SK-N-SH treated with all-trans-retinoic acid at 6 μM for 48 hours (cell line): Measurements from ENCODE around the gene HPRT1.
A peak's percentile ranks its signal among the peaks of the same experiment; 100 is the strongest.

Source experiments
- ATAC-seq: fragments of 200-7000 bp; cut with Tn5 transposase; 3 replicates; pipeline ENCODE4 v1.9.1; 2020; ENCODE audit warnings: mild to moderate bottlenecking, moderate library complexity
- ARNTL ChIP-seq: fragments of 450-650 bp; formaldehyde crosslinking; IDR thresholded peaks from 2 replicates; pipeline ENCODE4 v1.5.0; 2020; ENCODE audit warnings: low read depth, mild to moderate bottlenecking, moderate library complexity, borderline replicate concordance
- BACH2 ChIP-seq: fragments of 250-450 bp; sonication (Bioruptor Pico); IDR thresholded peaks from 2 replicates; pipeline ENCODE4 v1.9.0; 2021; ENCODE audit warnings: mild to moderate bottlenecking, borderline replicate concordance
- CSDC2 ChIP-seq: fragments of 250-450 bp; sonication (Bioruptor Pico); IDR thresholded peaks from 2 replicates; pipeline ENCODE4 v1.5.0; 2020; ENCODE audit warnings: mild to moderate bottlenecking, moderate library complexity
- ESRRG ChIP-seq: fragments of 250-450 bp; sonication (Bioruptor Pico); IDR thresholded peaks from 2 replicates; pipeline ENCODE4 v1.6.1; 2021; ENCODE audit warnings: mild to moderate bottlenecking
- GLIS3 ChIP-seq: fragments of 250-450 bp; sonication (Bioruptor Pico); IDR thresholded peaks from 2 replicates; pipeline ENCODE4 v1.5.0; 2020; ENCODE audit warnings: mild to moderate bottlenecking, moderate library complexity
- ISL1 ChIP-seq: fragments of 250-450 bp; sonication (Bioruptor Pico); IDR thresholded peaks from 2 replicates; pipeline ENCODE4 v2.1.2; 2022; ENCODE audit warnings: mild to moderate bottlenecking, moderate library complexity
- OSR1 ChIP-seq: fragments of 250-450 bp; sonication (Bioruptor Pico); IDR thresholded peaks from 2 replicates; pipeline ENCODE4 v1.8.0; 2022; ENCODE audit warnings: moderate library complexity, mild to moderate bottlenecking, inconsistent platforms
- PPARA ChIP-seq: fragments of 250-450 bp; sonication (Bioruptor Pico); IDR thresholded peaks from 2 replicates; pipeline ENCODE4 v1.5.0; 2020; ENCODE audit warnings: mild to moderate bottlenecking, borderline replicate concordance
- RARB ChIP-seq: fragments of 250-450 bp; sonication (Bioruptor Pico); IDR thresholded peaks from 2 replicates; pipeline ENCODE4 v1.8.0; 2021; ENCODE audit warnings: mild to moderate bottlenecking, moderate library complexity
- SNAI2 ChIP-seq: fragments of 250-450 bp; sonication (Bioruptor Pico); IDR thresholded peaks from 2 replicates; pipeline ENCODE4 v1.5.0; 2020; ENCODE audit warnings: mild to moderate bottlenecking, moderate library complexity
- TCF4 ChIP-seq: fragments of 250-450 bp; sonication (Bioruptor Pico); IDR thresholded peaks from 2 replicates; pipeline ENCODE4 v1.8.0; 2021; ENCODE audit warnings: mild to moderate bottlenecking, moderate library complexity, borderline replicate concordance
- TOX ChIP-seq: fragments of 250-450 bp; sonication (Bioruptor Pico); IDR thresholded peaks from 2 replicates; pipeline ENCODE4 v1.8.0; 2021; ENCODE audit warnings: mild to moderate bottlenecking, moderate library complexity, borderline replicate concordance
- ZC3H10 ChIP-seq: fragments of 250-450 bp; sonication (Bioruptor Pico); IDR thresholded peaks from 2 replicates; pipeline ENCODE4 v1.5.1; 2021; ENCODE audit warnings: mild to moderate bottlenecking, moderate library complexity
- ZFP3 ChIP-seq: fragments of 250-450 bp; sonication (Bioruptor Pico); IDR thresholded peaks from 2 replicates; pipeline ENCODE4 v1.5.0; 2020; ENCODE audit warnings: mild to moderate bottlenecking, moderate library complexity
- ZNF70 ChIP-seq: fragments of 450-650 bp; formaldehyde crosslinking; IDR thresholded peaks from 2 replicates; pipeline ENCODE4 v1.5.0; 2020; ENCODE audit warnings: mild to moderate bottlenecking, moderate library complexity
- ZNF8 ChIP-seq: fragments of 450-650 bp; formaldehyde crosslinking; IDR thresholded peaks from 2 replicates; pipeline ENCODE4 v1.5.0; 2020; ENCODE audit warnings: mild to moderate bottlenecking, moderate library complexity
- TF ChIP-seq, protein P1 (sequence below): fragments of 250-450 bp; sonication (Bioruptor Pico); IDR thresholded peaks from 2 replicates; pipeline ENCODE4 v1.5.1; 2020; ENCODE audit warnings: low read depth, mild to moderate bottlenecking, moderate library complexity
- TF ChIP-seq, protein P2 (sequence below): fragments of 250-450 bp; sonication (Bioruptor Pico); IDR thresholded peaks from 2 replicates; pipeline ENCODE4 v1.5.1; 2021; ENCODE audit warnings: mild to moderate bottlenecking, moderate library complexity
- TF ChIP-seq, protein P3 (sequence below): fragments of 250-450 bp; sonication (Bioruptor Pico); IDR thresholded peaks from 2 replicates; pipeline ENCODE4 v1.8.0; 2020; ENCODE audit warnings: mild to moderate bottlenecking, moderate library complexity, borderline replicate concordance
- TF ChIP-seq, protein P4 (sequence below): fragments of 250-450 bp; sonication (Bioruptor Pico); IDR thresholded peaks from 2 replicates; pipeline ENCODE4 v1.8.0; 2021; ENCODE audit warnings: low read depth, mild to moderate bottlenecking, moderate library complexity, borderline replicate concordance
- TF ChIP-seq, protein P5 (sequence below): fragments of 250-450 bp; sonication (Bioruptor Pico); IDR thresholded peaks from 2 replicates; pipeline ENCODE4 v1.5.0; 2020; ENCODE audit warnings: mild to moderate bottlenecking, moderate library complexity

The HPRT1 gene

DNA sequence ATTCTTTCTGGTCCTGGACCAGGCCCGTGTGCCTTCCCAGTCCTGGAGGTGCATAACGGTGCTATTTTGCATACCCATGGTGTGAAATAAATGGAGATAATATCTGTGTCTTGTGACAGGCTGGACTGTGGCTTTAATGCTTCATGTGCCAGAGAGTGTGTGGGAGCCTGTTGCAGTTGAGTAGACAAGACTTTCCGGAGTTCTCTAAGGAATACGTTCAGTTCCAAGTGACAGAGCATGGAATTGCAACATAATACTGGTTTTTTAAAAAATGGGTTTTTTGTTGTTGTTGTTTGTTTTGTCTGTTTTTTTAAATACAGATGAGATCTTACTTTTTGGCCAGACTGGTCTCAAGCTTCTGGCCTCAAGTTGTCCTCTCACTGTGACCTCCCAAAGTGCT is 74.0 kb downstream of the HPRT1 start:
- ATAC-seq = no peak
- TF ChIP-seq OSR1 (CRISPR knock-in tag) (no peak), ARNTL (CRISPR knock-in tag) (no peak), ZNF70 (CRISPR knock-in tag) (no peak), TCF4 (no peak), TOX (no peak), RARB (CRISPR knock-in tag) (no peak), BACH2 (no peak), ISL1 (CRISPR knock-in tag) (no peak), ESRRG (no peak), CSDC2 (CRISPR knock-in tag) (no peak), ZC3H10 (CRISPR knock-in tag) (no peak)
- TF ChIP-seq, protein P1, sequence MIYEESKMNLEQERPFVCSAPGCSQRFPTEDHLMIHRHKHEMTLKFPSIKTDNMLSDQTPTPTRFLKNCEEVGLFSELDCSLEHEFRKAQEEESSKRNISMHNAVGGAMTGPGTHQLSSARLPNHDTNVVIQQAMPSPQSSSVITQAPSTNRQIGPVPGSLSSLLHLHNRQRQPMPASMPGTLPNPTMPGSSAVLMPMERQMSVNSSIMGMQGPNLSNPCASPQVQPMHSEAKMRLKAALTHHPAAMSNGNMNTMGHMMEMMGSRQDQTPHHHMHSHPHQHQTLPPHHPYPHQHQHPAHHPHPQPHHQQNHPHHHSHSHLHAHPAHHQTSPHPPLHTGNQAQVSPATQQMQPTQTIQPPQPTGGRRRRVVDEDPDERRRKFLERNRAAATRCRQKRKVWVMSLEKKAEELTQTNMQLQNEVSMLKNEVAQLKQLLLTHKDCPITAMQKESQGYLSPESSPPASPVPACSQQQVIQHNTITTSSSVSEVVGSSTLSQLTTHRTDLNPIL (CRISPR knock-in tag) = no peak
- TF ChIP-seq, protein P2, sequence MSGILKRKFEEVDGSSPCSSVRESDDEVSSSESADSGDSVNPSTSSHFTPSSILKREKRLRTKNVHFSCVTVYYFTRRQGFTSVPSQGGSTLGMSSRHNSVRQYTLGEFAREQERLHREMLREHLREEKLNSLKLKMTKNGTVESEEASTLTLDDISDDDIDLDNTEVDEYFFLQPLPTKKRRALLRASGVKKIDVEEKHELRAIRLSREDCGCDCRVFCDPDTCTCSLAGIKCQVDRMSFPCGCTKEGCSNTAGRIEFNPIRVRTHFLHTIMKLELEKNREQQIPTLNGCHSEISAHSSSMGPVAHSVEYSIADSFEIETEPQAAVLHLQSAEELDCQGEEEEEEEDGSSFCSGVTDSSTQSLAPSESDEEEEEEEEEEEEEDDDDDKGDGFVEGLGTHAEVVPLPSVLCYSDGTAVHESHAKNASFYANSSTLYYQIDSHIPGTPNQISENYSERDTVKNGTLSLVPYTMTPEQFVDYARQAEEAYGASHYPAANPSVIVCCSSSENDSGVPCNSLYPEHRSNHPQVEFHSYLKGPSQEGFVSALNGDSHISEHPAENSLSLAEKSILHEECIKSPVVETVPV = no peak

DNA sequence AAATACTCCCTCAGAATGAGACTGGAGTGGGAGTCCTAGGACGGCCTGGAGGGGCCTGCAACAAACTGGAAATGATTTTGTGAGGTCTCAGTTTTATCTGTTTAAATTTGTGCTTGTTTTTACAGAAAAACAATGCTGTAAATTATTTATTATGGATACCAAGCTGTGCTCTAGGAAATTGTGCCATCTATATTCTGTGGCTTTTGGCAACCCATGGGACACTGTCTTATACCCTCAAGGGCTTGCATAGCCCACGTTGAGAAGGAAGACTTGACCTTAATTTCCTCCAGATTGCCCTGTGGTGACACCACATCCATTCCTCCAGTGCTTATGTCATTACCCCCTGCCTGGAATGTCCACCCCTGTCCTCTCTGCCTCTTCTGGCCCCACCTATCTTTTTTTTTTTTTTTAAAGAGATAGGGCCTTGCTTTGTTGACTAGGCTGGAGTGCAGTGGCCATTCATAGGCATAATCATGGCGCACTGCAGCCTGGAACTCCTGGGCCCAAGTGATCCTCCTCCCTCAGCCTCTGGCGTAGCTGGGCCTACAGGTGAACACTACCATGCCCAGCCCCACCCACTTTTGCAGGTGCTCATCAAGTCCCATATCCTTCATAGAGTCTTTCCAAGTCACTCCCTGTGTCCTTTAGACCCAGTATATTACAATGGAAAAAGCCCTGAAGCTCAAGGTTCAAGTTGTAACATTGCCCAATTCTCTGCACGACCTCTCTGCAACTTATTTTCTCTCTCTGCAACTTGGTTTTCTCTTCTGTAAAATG is 77.4 kb downstream of the HPRT1 start:
- TF ChIP-seq ZNF70 (CRISPR knock-in tag) = no peak
- TF ChIP-seq, protein P3, sequence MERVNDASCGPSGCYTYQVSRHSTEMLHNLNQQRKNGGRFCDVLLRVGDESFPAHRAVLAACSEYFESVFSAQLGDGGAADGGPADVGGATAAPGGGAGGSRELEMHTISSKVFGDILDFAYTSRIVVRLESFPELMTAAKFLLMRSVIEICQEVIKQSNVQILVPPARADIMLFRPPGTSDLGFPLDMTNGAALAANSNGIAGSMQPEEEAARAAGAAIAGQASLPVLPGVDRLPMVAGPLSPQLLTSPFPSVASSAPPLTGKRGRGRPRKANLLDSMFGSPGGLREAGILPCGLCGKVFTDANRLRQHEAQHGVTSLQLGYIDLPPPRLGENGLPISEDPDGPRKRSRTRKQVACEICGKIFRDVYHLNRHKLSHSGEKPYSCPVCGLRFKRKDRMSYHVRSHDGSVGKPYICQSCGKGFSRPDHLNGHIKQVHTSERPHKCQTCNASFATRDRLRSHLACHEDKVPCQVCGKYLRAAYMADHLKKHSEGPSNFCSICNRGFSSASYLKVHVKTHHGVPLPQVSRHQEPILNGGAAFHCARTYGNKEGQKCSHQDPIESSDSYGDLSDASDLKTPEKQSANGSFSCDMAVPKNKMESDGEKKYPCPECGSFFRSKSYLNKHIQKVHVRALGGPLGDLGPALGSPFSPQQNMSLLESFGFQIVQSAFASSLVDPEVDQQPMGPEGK (CRISPR knock-in tag) = no peak
- TF ChIP-seq, protein P2 = no peak
- no peak for TF ChIP-seq RARB (CRISPR knock-in tag)
- no peak for TF ChIP-seq ARNTL (CRISPR knock-in tag)
- no peak for TF ChIP-seq CSDC2 (CRISPR knock-in tag)
- TF ChIP-seq TOX = no peak
- TF ChIP-seq SNAI2 (CRISPR knock-in tag) = no peak
- TF ChIP-seq ISL1 (CRISPR knock-in tag) = no peak
- peak; percentile 33 for ATAC-seq

DNA sequence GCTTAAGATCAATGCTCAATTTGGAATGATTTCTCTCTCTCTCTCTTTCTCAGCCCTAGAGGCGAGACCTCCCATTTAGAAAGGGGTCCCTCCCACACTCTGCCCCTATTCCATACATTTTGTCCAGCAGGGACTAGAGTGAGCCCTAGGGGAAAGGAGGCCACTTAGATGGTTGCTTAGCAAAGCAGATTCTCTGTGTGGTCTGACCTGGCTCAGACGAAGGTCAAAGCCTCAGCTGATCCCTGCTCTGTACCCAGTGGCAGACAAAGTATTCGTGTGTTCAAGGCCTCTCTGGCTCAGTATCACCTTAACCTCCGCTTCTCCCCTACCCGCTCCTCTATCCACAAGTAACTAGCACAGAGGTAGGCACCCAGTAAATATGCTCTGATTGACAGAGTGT is 78.4 kb downstream of the HPRT1 start:
- peak; percentile 1; the same call in 1 of the 3 replicates for ATAC-seq
- TF ChIP-seq, protein P3 (CRISPR knock-in tag) = no peak
- TF ChIP-seq ZNF8 = no peak
- TF ChIP-seq, protein P4, sequence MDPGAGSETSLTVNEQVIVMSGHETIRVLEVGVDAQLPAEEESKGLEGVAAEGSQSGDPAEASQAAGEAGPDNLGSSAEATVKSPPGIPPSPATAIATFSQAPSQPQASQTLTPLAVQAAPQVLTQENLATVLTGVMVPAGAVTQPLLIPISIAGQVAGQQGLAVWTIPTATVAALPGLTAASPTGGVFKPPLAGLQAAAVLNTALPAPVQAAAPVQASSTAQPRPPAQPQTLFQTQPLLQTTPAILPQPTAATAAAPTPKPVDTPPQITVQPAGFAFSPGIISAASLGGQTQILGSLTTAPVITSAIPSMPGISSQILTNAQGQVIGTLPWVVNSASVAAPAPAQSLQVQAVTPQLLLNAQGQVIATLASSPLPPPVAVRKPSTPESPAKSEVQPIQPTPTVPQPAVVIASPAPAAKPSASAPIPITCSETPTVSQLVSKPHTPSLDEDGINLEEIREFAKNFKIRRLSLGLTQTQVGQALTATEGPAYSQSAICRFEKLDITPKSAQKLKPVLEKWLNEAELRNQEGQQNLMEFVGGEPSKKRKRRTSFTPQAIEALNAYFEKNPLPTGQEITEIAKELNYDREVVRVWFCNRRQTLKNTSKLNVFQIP (CRISPR knock-in tag) = no peak
- no peak for TF ChIP-seq BACH2
- TF ChIP-seq ISL1 (CRISPR knock-in tag) = no peak

DNA sequence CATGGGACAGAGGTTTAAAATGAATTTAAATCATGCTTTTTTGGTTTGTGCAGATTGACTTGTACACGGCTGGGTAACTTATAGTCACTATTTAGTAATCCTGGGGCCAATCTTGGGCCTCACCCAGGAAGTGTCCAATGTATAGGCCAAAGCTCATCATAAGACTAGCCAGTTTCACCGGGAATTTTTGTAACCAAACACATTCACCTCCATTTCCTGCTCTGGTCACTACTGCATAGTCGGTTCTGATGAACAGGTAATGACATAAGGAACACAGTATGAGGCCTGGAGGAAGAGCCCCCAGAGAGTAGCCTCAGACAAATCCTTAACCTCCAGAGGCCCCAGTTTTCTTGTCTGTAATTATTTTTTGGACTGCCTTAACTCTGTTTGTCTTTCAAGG is 81.9 kb downstream of the HPRT1 start:
- ATAC-seq = peak; percentile 8
- TF ChIP-seq GLIS3 = no peak
- TF ChIP-seq ZFP3 (CRISPR knock-in tag) = no peak
- no peak for TF ChIP-seq ZC3H10 (CRISPR knock-in tag)
- TF ChIP-seq, protein P5, sequence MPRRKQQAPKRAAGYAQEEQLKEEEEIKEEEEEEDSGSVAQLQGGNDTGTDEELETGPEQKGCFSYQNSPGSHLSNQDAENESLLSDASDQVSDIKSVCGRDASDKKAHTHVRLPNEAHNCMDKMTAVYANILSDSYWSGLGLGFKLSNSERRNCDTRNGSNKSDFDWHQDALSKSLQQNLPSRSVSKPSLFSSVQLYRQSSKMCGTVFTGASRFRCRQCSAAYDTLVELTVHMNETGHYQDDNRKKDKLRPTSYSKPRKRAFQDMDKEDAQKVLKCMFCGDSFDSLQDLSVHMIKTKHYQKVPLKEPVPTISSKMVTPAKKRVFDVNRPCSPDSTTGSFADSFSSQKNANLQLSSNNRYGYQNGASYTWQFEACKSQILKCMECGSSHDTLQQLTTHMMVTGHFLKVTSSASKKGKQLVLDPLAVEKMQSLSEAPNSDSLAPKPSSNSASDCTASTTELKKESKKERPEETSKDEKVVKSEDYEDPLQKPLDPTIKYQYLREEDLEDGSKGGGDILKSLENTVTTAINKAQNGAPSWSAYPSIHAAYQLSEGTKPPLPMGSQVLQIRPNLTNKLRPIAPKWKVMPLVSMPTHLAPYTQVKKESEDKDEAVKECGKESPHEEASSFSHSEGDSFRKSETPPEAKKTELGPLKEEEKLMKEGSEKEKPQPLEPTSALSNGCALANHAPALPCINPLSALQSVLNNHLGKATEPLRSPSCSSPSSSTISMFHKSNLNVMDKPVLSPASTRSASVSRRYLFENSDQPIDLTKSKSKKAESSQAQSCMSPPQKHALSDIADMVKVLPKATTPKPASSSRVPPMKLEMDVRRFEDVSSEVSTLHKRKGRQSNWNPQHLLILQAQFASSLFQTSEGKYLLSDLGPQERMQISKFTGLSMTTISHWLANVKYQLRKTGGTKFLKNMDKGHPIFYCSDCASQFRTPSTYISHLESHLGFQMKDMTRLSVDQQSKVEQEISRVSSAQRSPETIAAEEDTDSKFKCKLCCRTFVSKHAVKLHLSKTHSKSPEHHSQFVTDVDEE (CRISPR knock-in tag) = no peak
- TF ChIP-seq CSDC2 (CRISPR knock-in tag) = no peak
- TF ChIP-seq, protein P3 (CRISPR knock-in tag) = no peak
- no peak for TF ChIP-seq PPARA (CRISPR knock-in tag)
- no peak for TF ChIP-seq SNAI2 (CRISPR knock-in tag)
